ENCODE data around the gene TSNAXIP1.

GRCh38 chr16:67796099-67796718, 10.5 kb upstream of the TSNAXIP1 start:
- TF ChIP-seq, protein P1, sequence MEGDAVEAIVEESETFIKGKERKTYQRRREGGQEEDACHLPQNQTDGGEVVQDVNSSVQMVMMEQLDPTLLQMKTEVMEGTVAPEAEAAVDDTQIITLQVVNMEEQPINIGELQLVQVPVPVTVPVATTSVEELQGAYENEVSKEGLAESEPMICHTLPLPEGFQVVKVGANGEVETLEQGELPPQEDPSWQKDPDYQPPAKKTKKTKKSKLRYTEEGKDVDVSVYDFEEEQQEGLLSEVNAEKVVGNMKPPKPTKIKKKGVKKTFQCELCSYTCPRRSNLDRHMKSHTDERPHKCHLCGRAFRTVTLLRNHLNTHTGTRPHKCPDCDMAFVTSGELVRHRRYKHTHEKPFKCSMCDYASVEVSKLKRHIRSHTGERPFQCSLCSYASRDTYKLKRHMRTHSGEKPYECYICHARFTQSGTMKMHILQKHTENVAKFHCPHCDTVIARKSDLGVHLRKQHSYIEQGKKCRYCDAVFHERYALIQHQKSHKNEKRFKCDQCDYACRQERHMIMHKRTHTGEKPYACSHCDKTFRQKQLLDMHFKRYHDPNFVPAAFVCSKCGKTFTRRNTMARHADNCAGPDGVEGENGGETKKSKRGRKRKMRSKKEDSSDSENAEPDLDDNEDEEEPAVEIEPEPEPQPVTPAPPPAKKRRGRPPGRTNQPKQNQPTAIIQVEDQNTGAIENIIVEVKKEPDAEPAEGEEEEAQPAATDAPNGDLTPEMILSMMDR (IDR thresholded peaks at IDR 0.05), result no peak
- TF ChIP-seq POLR2A (IDR thresholded peaks at IDR 0.05), result no peak

Data from Peyer's patch (tissue), 4 donors.